ENCODE results near the gene CRACDL.

The CRACDL gene

GRCh38 chr2:98886066-98886554, 49.9 kb downstream of the CRACDL start:
- TF ChIP-seq, protein P1, sequence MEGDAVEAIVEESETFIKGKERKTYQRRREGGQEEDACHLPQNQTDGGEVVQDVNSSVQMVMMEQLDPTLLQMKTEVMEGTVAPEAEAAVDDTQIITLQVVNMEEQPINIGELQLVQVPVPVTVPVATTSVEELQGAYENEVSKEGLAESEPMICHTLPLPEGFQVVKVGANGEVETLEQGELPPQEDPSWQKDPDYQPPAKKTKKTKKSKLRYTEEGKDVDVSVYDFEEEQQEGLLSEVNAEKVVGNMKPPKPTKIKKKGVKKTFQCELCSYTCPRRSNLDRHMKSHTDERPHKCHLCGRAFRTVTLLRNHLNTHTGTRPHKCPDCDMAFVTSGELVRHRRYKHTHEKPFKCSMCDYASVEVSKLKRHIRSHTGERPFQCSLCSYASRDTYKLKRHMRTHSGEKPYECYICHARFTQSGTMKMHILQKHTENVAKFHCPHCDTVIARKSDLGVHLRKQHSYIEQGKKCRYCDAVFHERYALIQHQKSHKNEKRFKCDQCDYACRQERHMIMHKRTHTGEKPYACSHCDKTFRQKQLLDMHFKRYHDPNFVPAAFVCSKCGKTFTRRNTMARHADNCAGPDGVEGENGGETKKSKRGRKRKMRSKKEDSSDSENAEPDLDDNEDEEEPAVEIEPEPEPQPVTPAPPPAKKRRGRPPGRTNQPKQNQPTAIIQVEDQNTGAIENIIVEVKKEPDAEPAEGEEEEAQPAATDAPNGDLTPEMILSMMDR (IDR thresholded peaks at IDR 0.05; ENCODE audit: low read depth, low read length, poor library complexity, severe bottlenecking) = no peak
- no peak for TF ChIP-seq EZH2phosphoT487 (IDR thresholded peaks at IDR 0.05; ENCODE audit: borderline replicate concordance, low read length)
- Histone ChIP-seq H3K9me2 (replicated peaks; ENCODE audit: control insufficient read depth, low read length) (no peaks in the 10 kb centered on the region), H3K4me3 (ENCODE audit: low read length) (no peak overlapping the region), H3K4me2 (ENCODE audit: low read length) (no peak overlapping the region), H3K27me3 (ENCODE audit: control insufficient read depth, low read length) (peaks cover 6% of the 10 kb centered on the region), H3F3A (ENCODE audit: control insufficient read depth, insufficient read depth) (no peaks in the 10 kb centered on the region), H3K79me2 (ENCODE audit: control insufficient read depth, low read length) (no peaks in the 10 kb centered on the region), H3K9me3 (ENCODE audit: control insufficient read depth, insufficient read depth, low read length) (peaks cover 6% of the 10 kb centered on the region), H3K4me1 (ENCODE audit: control insufficient read depth, low read length) (no peaks in the 10 kb centered on the region), H3K27ac (ENCODE audit: low read depth, low read length) (no peak overlapping the region), H4K20me1 (ENCODE audit: control insufficient read depth, insufficient read depth, low read depth, low read length) (no peaks in the 10 kb centered on the region), H3K36me3 (ENCODE audit: control insufficient read depth, low read length) (no peaks in the 10 kb centered on the region)

DNA sequence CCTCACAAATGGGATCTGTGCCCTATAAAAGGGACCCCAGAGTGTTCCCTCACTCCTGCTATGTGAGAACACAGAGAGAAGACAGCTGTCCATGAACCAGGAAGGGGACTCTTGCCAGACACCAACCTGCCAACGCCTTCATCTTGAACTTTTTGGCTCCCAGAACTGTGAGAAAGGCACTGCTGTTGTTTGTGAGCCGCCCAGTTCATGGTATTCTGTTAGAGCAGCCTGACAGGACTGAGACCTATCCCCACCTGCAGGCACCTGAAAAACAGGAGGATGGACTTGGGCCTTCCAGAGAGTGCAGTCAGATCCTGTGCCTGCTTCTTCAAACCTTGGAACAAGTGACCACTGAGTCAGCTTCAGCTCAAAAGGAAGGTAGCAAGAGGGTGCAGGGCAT, 51.4 kb downstream of the CRACDL start:
- Histone ChIP-seq H3K9me2 (replicated peaks; ENCODE audit: control insufficient read depth, low read length) (no peaks in the 10 kb centered on the region), H3K27ac (ENCODE audit: low read depth, low read length) (no peak overlapping the region), H3K79me2 (ENCODE audit: control insufficient read depth, low read length) (no peaks in the 10 kb centered on the region), H3F3A (ENCODE audit: control insufficient read depth, insufficient read depth) (no peaks in the 10 kb centered on the region), H3K4me1 (ENCODE audit: control insufficient read depth, low read length) (no peaks in the 10 kb centered on the region), H3K36me3 (ENCODE audit: control insufficient read depth, low read length) (no peaks in the 10 kb centered on the region), H3K9me3 (ENCODE audit: control insufficient read depth, insufficient read depth, low read length) (peaks cover 6% of the 10 kb centered on the region), H3K4me3 (ENCODE audit: low read length) (no peak overlapping the region), H3K4me2 (ENCODE audit: low read length) (no peak overlapping the region), H4K20me1 (ENCODE audit: control insufficient read depth, insufficient read depth, low read depth, low read length) (no peaks in the 10 kb centered on the region), H3K27me3 (ENCODE audit: control insufficient read depth, low read length) (peaks cover 5% of the 10 kb centered on the region)
- TF ChIP-seq, protein P1 (IDR thresholded peaks at IDR 0.05; ENCODE audit: low read depth, low read length, poor library complexity, severe bottlenecking) = no peak
- TF ChIP-seq EZH2phosphoT487 (IDR thresholded peaks at IDR 0.05; ENCODE audit: borderline replicate concordance, low read length) = no peak

- TF ChIP-seq EZH2phosphoT487 (IDR thresholded peaks at IDR 0.05; ENCODE audit: borderline replicate concordance, low read length) = no peak
- TF ChIP-seq, protein P1 (IDR thresholded peaks at IDR 0.05; ENCODE audit: low read depth, low read length, poor library complexity, severe bottlenecking) = no peak
Observed at GRCh38 chr2:98883780-98884211, 52.2 kb downstream of the CRACDL start.

More at GRCh38 chr2:98883780-98884211, 52.2 kb downstream of the CRACDL start:
- Histone ChIP-seq H3K9me3 (ENCODE audit: control insufficient read depth, insufficient read depth, low read length) (peaks cover 6% of the 10 kb centered on the region), H3K27me3 (ENCODE audit: control insufficient read depth, low read length) (peaks cover 3% of the 10 kb centered on the region; the same call in 1 of the 2 replicates), H4K20me1 (ENCODE audit: control insufficient read depth, insufficient read depth, low read depth, low read length) (no peaks in the 10 kb centered on the region), H3K9me2 (replicated peaks; ENCODE audit: control insufficient read depth, low read length) (no peaks in the 10 kb centered on the region), H3K4me3 (ENCODE audit: low read length) (no peak overlapping the region), H3K36me3 (ENCODE audit: control insufficient read depth, low read length) (no peaks in the 10 kb centered on the region), H3K79me2 (ENCODE audit: control insufficient read depth, low read length) (no peaks in the 10 kb centered on the region), H3F3A (ENCODE audit: control insufficient read depth, insufficient read depth) (no peaks in the 10 kb centered on the region), H3K27ac (ENCODE audit: low read depth, low read length) (no peak overlapping the region), H3K4me2 (ENCODE audit: low read length) (no peak overlapping the region), H3K4me1 (ENCODE audit: control insufficient read depth, low read length) (no peaks in the 10 kb centered on the region)

All from DOHH2 (cell line).